ENCODE results near the gene BABAM1.

DNA sequence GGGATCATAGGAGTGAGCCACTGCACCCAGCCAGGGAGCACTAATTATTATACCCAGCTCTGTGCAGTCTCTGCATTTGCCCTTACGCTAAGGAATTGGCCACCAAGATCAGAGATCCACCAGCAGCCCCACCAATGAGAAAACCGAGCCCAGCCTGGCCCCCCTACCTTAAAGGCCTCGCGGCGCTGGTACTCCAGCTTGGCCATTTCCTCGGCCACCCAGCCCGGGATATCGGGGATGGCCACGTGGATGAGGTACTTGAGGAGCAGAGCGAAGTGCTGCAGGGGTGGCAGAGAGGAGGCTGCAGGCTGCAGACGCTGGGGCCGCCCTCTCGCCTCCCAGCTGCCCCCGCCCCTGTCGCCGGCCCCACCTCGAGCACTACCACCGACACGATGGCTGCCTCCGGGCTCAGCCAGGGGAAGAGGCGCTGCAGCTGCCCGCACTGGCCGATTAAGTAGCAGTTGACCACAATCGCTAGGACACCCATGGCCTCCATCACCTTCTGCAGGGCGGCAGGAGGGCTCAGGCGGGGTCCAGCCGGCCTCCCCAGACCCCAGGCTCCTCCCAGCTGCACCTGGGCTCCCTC is 59.9 kb downstream of the BABAM1 start:
- TF ChIP-seq, protein P1, sequence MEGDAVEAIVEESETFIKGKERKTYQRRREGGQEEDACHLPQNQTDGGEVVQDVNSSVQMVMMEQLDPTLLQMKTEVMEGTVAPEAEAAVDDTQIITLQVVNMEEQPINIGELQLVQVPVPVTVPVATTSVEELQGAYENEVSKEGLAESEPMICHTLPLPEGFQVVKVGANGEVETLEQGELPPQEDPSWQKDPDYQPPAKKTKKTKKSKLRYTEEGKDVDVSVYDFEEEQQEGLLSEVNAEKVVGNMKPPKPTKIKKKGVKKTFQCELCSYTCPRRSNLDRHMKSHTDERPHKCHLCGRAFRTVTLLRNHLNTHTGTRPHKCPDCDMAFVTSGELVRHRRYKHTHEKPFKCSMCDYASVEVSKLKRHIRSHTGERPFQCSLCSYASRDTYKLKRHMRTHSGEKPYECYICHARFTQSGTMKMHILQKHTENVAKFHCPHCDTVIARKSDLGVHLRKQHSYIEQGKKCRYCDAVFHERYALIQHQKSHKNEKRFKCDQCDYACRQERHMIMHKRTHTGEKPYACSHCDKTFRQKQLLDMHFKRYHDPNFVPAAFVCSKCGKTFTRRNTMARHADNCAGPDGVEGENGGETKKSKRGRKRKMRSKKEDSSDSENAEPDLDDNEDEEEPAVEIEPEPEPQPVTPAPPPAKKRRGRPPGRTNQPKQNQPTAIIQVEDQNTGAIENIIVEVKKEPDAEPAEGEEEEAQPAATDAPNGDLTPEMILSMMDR (IDR thresholded peaks at IDR 0.05 in 4 of 5, conservative IDR thresholded peaks at IDR 0.05 in 1 of 5), result no peak
- TF ChIP-seq POLR2A (IDR thresholded peaks at IDR 0.05), result no peak

Data from gastrocnemius medialis (tissue), 4 donors.